T-helper 1 cell treated with Interleukin-12 subunit alpha and Interleukin-12 subunit beta and Interleukin-4 antibody, amounts not matched to agents 30 ng/mL and 1 ng/mL, for 36 hours (primary cell): ENCODE data around the gene IFTAP. TPM values are rescaled to one million over a fixed set of nuclear protein-coding genes. Genes with fewer than 3 reads are reported as not detected.

Source experiments
- intact Hi-C: fragments of 100-400 bp; cut with micrococcal nuclease; formaldehyde crosslinking; loops from one replicate; pipeline ENCODE4 v1.15.1; 2024
- total RNA-seq: library from RNA; stranded (reverse); gene quantifications from 2 replicates; pipeline ENCODE4 v1.2.3, GENCODE V29; 2022

Gene IFTAP
- total RNA-seq, 1 donor from 2014 or later: 1.1 TPM

DNA sequence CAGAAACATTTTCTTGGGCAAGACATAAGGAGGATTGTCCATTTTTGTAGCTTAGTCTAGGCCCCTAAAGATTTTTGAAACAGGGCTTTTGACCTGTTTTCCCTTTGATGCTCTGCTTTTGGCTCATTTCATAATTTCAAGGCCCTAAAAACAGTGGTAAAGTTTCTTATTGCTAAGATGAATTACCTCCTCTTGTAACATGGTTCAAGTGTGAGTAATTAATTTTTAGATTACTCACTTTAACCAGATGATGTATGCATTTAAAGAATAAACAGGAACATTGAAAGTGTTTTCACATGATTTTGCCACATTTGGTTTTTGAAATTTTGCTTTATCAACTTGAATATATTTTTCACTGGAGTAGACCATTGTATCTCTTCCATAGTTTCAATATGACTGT is 2.6 kb downstream of the IFTAP start:
- intact Hi-C loops: no loop called here

DNA sequence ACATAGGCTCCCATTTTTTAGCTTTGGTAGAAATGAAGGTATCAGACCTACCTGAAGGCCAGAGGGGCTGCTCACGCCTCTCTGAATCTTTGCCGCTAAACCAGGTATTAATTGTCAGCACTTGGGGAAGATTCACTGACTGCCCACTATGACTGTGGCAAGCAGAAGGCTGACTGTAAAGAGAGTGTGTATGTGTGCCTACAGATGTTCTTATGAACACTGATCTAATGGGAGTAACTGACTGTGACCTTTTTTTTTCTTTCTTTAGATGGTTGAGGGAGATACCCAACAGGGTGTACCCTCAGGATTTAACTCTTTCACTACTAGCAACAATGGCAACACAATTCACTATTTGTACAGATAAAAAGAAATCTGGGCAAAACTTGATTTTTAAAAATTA is 3.7 kb downstream of the IFTAP start, which contains the start of gene RAG2:
RAG2 (minus strand) TSS at position 186 of the 400 bp plus-strand sequence. CDS start 4,068 bp downstream, outside the sequence.
- intact Hi-C loops: no loop called here

DNA sequence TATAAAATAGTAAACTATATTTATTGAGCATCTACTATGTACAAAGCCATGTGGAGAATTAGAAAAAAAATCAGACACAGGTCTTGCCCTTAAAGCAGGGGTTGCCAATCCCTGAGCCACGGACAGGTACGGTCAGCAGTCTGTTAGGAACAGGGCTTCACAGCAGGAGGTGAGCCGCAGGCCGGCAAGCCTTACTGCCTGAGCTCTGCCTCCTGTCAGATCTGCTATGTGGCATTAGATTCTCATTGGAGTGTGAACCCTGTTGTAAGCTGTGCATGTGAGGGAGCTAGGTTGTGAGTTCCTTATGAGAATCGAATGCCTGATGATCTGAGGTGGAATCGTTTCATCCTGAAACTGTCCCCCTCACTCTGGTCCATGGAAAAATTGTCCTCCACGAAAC is 5.9 kb downstream of the IFTAP start:
- intact Hi-C loops: no loop called here

DNA sequence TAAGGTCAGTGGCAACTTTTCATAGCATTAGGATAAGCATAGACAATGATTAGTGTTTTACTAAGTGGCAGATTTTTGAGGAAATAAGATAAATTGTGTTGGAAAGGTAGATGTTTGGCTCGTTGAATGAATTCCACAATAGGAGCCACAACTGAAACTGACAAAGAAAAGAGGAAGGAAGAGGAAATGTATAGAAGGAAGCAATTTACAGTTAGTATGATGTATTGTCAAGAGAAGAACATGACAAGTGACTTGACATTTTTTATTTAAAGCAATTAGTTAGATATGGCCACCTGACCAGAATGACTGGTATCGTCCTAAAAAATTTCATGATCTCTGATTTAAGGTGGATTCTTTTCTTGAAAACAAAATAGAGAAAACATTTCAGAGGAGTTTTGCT is 6.9 kb downstream of the IFTAP start:
- intact Hi-C loops: no loop called here

DNA sequence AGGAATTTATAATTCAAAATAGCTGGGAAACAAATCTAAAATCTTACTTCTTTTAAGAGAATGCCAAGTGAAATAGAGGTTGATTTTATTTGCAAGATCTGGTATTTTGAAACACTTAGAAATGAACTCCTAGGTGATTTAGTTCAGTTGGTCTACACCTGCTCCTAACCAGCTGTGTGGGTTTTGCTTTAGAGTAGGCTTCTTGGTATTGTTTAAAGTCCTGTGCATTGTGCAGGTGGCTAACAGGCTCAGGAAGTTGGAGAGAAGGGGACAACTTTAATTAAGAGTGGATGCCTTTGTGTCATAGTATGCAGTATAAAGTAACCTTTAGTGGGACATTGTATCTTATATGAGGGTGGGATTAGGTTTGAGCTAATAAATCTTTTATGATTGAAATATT is 7.8 kb downstream of the IFTAP start:
- intact Hi-C loops: no loop called here

DNA sequence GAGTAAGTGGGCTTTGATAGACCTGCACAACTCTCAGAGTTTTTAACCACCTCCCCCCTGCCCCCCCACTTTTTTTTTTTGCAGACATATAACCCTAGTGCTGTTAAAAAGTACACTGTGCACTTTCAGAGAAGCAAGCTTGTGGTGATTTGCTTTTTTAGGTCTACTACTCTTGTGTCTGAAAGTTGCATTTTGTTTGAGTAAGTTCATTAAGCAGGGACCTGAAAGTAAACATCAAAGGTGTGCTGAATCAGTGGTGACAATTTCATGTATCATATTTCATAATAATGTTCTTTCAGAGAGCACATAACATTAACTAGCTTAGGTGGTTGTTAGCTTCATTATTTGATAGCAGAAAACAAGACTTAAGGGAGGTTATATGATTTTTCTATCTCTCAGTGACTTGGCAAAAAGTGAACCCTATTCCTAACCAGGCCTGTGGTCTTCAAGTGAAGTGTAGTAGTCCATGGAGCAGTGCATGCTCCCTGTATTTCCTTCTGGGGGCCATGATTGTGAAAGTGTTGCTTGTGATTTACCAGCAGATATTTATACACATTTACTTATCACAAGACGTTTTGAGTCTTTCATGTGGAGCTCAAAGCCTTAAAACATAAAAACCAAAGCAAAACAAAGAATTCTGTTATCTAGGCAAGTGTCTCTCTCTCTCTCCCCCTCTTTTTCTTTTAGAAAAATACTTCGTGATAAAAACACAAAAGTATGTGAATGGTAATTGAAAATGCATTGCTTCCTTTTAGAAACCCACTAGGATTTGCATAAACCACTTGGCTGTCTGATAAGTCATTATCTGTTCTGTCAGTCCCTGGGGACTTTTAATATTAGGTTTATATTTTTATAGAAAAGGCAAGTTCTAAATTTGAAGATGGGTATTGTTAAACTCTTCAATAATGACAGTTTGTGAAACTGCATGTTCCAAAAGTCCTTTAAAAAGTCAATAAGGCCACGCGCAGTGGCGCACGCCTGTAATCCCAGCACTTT is 11.2 kb downstream of the IFTAP start:
- intact Hi-C loops: no loop called here

DNA sequence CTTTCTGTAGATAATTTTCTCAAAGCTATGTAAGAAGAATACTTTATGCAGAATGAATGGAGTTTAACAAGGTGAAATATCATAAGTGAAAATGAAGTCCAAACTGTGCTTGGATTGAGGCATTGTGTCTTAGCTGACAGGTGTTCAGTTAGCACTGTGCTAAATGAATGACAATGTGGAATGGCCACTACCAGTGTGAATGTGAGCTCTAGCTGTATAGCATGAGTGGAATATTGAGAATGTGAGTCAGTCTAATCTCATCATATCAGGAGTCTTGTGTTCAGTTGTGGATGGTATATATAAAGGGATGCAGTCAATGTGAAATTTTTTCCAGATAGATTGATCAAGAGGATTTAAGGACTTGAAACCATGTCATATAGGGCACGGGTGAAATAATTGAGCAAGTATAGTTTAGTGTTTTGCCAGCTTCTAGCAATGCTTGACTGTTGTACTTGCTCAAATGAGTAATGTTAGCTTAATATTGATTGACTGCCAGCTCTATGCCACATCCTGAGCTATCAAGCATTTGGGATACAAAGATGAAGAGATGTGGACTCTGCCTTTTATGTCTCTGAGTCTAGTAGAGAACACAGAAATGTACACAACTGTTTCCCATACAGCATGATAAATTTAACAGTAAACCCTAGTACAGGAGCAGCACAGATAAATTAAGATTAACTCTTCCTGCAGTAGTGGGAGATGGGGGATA is 14.3 kb downstream of the IFTAP start:
- intact Hi-C loops: no loop called here

DNA sequence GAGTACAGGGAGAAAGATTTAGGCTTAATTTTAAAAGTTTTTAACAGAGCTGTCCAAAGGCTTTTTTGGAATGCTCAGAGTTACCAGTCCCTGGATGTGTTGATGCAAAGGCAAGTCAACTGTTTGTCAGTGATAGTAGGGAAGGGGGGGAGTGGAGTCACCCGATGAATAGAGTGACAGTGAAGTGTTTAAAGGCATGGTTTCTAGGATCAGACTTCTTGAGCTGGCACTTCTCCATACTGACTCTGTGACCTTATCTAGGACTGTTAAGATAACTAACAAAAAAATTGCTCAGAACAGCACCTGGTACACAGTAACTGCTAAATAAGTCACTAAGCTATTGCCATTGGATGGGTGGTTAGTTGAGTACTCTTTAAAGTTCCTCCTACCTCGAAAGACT is 15.1 kb downstream of the IFTAP start:
- intact Hi-C loops: no loop called here

DNA sequence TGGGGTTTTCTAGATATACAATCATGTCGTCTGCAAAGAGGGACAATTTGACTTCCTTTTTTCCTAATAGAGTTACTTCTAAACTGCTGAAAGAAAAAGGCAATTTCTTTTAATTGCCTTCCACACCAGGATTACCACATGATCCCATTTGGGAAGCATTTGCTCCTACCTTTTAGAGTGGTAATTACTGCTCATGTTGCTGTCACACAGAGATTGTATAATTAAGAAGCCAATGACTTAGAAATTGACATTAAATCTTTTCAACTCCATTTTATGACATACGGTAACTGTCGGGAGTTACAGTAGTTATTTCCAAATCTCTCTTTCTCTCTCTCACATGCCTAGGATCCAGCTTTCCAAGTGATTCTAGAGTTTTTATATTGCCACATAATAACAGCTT is 21.5 kb downstream of the IFTAP start:
- intact Hi-C loops: no loop called here

DNA sequence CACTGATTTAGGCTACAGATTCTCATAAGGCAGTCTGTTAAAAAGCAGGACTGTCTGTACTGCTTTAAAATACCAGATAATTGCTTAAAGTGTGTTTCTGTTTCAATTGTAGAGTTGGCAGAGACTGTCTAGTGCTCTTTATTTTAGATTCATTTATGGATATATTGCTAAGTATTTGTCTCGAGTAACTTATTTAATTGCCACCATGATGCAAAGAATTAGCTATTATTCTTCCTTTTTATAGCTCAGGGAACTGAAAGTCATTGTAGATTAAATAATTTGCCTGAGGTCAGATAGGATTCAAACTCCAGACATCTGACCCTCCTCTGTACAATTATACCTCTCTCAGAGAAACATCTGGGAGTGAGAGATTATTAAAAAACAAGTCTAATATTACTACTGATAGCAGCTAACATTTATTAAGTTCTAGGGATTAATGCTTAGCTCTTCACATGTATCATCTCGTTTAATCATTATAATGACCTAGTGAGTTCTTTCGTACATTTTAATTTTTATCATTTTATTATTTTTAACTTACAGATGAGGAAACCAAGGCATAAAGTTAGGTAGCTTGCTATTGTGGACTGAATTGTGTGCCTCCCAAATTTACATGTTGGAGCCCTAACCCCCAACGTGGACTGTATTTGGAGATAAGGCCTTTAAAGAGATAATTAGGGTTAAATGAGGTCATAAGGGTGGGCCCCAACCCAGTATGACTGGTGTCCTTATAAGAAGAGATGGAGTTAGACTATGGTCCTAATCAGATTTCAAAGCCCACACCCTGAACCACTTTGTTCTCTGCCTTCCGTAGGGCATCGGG is 23.5 kb downstream of the IFTAP start:
- intact Hi-C loops: no loop called here

DNA sequence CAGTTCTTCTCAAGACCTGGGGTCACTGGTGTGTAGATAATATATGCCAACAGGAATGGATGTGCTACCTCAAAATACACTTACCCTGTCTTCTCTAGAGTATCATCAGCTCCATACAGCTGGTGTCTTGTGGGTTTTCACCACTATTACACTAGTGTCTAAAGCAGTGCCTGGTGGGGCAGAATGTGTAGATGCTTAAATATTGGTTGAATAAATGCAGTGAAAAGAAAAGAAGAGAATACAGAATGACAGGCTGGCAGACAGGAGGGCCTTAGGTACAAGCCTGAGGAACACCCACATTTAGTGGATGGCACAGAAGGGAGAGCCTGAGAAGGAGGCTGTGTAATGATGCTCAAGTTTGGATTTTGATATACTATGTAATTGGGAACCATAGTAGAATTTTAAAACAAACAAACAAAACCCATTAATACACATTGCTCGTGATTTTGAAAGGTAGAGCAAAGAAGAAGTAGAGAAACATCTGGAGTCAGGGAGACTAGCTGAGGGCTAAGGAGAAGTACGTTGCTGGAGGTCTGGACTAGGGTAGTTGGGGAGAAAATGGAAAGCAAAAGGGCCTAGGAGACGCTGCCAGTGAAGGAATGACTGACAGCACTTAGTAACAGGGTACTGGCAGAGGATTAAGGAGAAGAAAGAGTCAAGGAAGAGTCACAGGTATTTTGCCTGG is 24.2 kb downstream of the IFTAP start:
- intact Hi-C loops: no loop called here

DNA sequence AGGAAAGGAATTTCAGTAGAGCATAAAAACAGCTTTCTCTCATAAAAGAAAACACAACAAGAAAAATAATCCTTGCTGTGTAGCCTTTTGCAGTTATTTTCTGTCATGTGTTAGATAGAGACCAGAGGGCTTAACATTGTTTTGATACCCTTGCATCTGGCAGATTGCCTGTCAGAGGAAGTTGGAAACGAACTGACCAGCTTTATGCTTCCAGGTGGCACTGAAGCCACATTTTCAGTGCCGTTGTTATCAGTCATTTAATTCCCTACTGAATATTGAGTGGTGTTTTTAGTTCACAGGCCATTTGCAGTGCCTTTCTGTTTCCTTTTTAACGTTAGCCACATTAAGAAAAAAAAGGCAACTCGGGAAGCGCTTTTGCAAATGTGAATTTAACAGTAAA is 25.2 kb downstream of the IFTAP start:
- intact Hi-C loops: no loop called here

DNA sequence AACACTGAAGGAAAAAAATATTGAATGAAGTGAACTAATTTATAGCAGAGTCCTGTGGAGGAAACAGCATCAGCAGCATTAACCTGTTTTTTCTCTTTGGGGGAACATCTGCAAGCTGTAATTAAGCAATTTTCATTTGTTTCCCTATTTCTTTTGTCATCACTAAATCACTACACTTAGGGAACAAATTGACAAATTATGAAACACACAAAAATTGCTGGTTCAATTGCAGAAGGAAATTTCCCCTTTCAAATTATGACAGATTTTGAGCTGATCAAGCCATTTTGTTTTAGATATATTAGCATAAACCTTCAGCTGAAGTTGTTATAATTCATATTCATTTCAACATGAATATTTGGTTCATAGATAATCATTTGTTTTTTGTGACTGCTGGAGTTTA is 25.9 kb downstream of the IFTAP start:
- intact Hi-C loops: no loop called here

DNA sequence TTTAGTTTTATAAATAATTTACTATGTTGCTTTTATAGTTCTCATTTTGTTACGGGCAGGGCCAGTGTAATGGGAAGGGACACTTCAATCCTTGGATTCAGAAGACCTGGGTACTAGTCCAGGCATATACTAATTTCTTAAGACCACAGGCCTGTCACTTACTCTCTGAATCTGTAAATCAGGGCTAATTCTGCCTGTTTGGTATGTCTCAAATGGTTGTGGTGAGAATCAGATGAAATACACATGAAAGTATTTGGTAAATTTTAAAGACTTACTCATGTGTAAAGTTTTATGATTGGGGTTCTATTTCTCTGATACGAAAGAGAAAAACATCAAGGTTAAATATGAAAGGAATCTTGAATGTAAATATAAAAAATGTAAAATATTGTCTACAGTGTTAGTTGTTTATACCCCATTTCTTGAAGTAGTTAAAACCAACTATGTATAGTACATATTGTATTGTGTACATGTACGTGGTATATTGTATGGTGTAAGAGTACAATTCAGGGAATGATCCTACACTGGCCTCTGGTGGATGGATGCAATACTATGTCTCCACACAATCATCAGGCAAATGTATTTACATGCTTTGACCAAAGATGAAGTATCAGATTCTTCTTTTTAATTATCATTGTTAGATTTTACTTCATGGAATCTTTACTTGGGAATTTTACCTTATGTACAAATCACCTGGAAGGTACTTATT is 28.3 kb downstream of the IFTAP start:
- intact Hi-C loops: loop anchor here (1.0 to 2.0 kb wide), 3 partner anchors 58 to 330 kb away; no protein-coding TSS in a partner anchor

DNA sequence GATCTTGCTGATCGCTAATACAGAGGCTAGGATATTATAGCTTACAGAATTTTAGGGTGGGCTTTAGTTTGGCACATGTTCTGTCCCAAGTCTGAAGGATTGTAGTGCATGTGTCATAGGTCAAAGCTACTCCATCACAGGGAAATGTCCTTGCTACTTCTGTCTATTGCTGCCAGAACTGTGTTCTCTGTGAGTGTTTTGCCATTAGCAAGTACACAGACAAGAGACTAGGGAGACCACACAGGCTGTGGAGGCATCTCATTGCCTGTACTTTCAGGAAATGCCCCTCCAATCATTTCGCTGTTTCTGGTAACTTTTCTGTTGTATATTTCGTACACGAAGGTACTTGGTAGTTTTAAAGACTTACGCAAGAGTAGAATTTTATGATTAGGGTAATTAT is 29.2 kb downstream of the IFTAP start:
- intact Hi-C loops: loop anchor here (2.0 kb wide), 1 partner anchor 131 kb away; no protein-coding TSS in a partner anchor

DNA sequence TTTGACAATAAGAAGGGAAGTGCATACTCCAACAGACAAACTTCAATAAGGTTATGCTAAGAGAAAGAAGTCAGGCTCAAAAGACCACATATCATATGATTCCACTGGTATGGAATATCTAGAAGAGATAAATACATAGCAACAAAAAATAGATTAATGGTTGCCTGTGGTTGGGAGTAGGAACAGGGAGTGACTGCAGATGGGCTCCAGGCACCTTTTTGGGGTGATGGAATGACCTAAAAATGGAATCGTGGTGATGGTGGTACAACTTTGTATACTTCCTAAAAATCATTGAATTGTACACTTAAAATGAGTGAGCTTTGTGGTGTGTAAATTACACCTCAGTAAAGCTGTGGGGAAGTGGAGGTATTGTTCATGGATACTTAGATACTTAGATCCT is 32.7 kb downstream of the IFTAP start:
- intact Hi-C loops: no loop called here

DNA sequence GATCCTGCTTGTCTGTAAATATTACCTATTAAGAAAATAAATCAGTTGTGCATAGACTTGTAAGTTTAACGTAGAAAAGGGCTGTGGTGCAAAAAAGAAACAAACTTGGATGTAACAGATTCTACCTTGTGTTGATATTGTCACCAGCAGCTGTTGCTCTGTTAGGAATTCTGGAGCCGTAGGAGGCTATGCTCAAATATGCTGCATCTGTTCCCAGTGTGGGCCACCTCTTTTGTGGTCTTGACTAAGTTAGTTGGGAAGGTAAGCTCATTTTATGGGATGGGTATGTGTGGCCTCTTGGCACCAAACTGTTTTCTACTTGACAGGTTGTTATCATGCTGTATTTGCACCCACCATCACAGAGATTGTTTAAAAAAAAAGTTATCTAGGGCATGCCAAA is 33.2 kb downstream of the IFTAP start:
- intact Hi-C loops: no loop called here

DNA sequence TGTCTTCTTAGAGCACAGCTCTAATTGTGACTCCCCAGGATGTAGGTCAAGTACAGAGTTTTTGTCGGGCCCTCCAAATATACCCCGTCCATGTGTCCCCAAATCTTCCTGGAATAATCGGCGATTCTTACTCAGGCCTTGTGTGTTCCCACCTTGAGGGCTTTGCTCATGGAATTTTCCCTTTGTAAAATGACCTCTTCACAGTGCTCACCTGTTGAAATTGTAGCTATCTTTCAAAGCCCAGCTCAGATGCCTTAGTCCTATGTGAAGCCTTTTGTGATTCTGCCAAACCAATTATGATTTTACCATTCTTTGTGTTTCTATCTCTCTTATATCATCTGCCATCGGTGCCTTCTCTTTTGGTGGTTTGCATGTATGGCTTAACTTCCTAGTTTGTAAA is 33.8 kb downstream of the IFTAP start:
- intact Hi-C loops: no loop called here

DNA sequence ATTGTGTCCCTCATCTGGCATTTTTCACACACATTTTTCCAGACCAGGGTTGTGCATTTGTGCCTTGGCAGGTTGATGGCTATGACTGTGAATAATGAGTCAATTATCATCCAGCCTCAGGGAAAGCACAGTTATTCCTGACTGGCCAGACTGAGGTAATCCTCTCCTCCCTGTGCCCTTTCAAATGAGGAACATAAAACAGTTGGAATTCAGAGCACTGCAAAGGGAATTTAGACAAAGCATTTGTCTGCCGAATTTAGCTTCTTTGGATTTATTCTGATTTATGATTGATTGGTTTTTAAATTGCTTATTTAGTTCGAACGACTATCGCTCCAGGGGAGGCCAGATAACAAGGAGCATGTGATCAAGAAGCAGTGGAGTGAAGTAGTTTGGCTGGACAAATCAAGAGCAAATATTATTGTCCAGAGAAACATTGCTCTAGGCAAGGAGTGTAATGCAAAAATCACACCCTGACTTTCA is 34.5 kb downstream of the IFTAP start:
- intact Hi-C loops: no loop called here

DNA sequence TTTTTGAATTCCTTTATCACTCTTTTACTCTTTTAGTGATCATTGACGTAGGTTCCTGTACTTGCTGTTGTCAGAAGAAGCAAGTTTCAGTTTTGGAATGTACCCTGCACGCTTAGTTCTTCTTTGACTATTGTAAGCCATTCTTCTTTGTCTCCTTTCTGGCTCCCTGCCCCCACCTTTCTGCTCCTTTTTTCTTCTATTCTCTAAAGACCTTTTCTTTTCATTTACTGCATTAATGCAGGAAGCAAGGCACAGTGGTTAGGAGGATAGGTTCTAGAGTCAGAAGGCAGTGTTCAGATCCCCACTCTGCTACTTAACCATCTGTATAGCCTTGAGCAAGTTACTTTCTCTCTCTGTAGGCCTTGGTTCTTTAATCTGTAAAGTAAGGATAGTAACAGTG is 37.5 kb downstream of the IFTAP start:
- intact Hi-C loops: no loop called here
